Spleen (tissue), 7 donors: ENCODE data around the gene PDXK.

Experiments
- CTCF ChIP-seq, 11 experiments: fragments of 200-600 bp in 7 of 11; fragments of 450-650 bp in 4 of 11; sonication (generic) in 4 of 11; IDR thresholded peaks in 8 of 11; conservative IDR thresholded peaks in 3 of 11; 1 replicate in 7 of 11; 2 replicates in 4 of 11; pipeline versions ENCODE4 v1.4.0 to v1.8.0; 2016 to 2021; ENCODE audit warnings: antibody characterized with exemption in 11 of 11, inconsistent platforms in 4 of 11, mild to moderate bottlenecking in 1 of 11
- POLR2A ChIP-seq, 3 donors: fragments of 450-650 bp; IDR thresholded peaks; one replicate each; pipeline ENCODE4 v1.5.1; 2017; ENCODE audit warnings: antibody characterized with exemption in 3 of 3, mild to moderate bottlenecking in 1 of 3
- POLR2AphosphoS5 ChIP-seq, 3 donors: sonication (generic); formaldehyde crosslinking; IDR thresholded peaks; one replicate each; pipeline ENCODE4 v1.5.1; 2017; ENCODE audit warnings: antibody characterized with exemption in 3 of 3
- donor health status: DM: no; HTN: no; CAD: no; lungs with moderate emphysema.
- donor health status: DM: no; HTN: no; CAD: no.
- donor health status: DM: no; HTN: no; CAD: no.

GRCh38 chr21:43708745-43709381, 10.1 kb upstream of the PDXK start:
- no peak for TF ChIP-seq CTCF (IDR thresholded peaks at IDR 0.05 in 8 of 11, conservative IDR thresholded peaks at IDR 0.05 in 3 of 11)
- TF ChIP-seq POLR2A (IDR thresholded peaks at IDR 0.05), result no peak
- TF ChIP-seq POLR2AphosphoS5 (IDR thresholded peaks at IDR 0.05), result no peak
